NCI-H1417 (cell line): Measurements from ENCODE around the gene TMEM200A.

ENCODE experiments used
- DNase-seq, 3 experiments: peaks; one replicate each; lab custom pipeline; 2025; lab: John Stamatoyannopoulos, UW

TMEM200A gene

GRCh38 chr6:130489514-130489913 lies 123.7 kb downstream of the TMEM200A start:
- DNase-seq, result no peak
